ENCODE results near the gene PLEKHM1.

Gene PLEKHM1

GRCh38 chr17:45395569-45396415 lies 94.7 kb downstream of the PLEKHM1 start:
- DNase-seq, result no peak

GRCh38 chr17:45394913-45395568 lies 95.5 kb downstream of the PLEKHM1 start:
- peak in 1 of 2 experiments; percentile 56 for DNase-seq

GRCh38 chr17:45394564-45394912 lies 96.0 kb downstream of the PLEKHM1 start:
- no peak for DNase-seq

- no peak for DNase-seq
Observed at GRCh38 chr17:45394091-45394490, 96.4 kb downstream of the PLEKHM1 start.

- no peak for DNase-seq
Observed at GRCh38 chr17:45393411-45393810, 97.1 kb downstream of the PLEKHM1 start.

- no peak for DNase-seq
Observed at GRCh38 chr17:45391918-45392317, 98.6 kb downstream of the PLEKHM1 start.

- no peak for DNase-seq
Observed at GRCh38 chr17:45391291-45391690, 99.2 kb downstream of the PLEKHM1 start.

- no peak for DNase-seq
Observed at GRCh38 chr17:45389354-45389753, 101.2 kb downstream of the PLEKHM1 start.

GRCh38 chr17:45388604-45389325 lies 101.8 kb downstream of the PLEKHM1 start:
- DNase-seq, result no peak

- DNase-seq, result no peak
Observed at GRCh38 chr17:45387739-45388138, 102.8 kb downstream of the PLEKHM1 start.

GRCh38 chr17:45386178-45386577 lies 104.3 kb downstream of the PLEKHM1 start:
- no peak for DNase-seq

Data from SW 1271 (cell line).